HepG2 (cell line): Measurements from ENCODE around the gene KDELR3.

Experiments
- ATM ChIP-seq: fragments of 450-650 bp; IDR thresholded peaks from 2 replicates; pipeline ENCODE4 v1.7.1; 2017; ENCODE audit warnings: mild to moderate bottlenecking, borderline replicate concordance
- CEBPB ChIP-seq: IDR thresholded peaks from 2 replicates; pipeline ENCODE4 v1.6.1; 2011; ENCODE audit warnings: low read depth, low read length, improper control_type of control experiment, borderline replicate concordance
- CTCF ChIP-seq: sonication (generic); formaldehyde crosslinking; IDR thresholded peaks from 2 replicates; pipeline ENCODE4 v1.5.0; 2020; ENCODE audit warnings: mild to moderate bottlenecking, missing genetic modification reagents, moderate library complexity
- E2F5 ChIP-seq: sonication (generic); formaldehyde crosslinking; conservative IDR thresholded peaks from 2 replicates; pipeline ENCODE4 v1.4.0; 2020; ENCODE audit warnings: missing genetic modification reagents
- FOXA3 ChIP-seq: IDR thresholded peaks from 2 replicates; pipeline ENCODE4 v1.6.1; 2016; ENCODE audit warnings: missing genetic modification reagents, missing compliant biosample characterization
- GABPA ChIP-seq, 2 experiments: IDR thresholded peaks; 2 replicates each; pipeline ENCODE4 v1.6.1; 2011 to 2016; ENCODE audit warnings: low read depth in 2 of 2, low read length in 1 of 2, missing biosample characterization in 1 of 2, missing genetic modification characterization in 1 of 2
- NCOA1 ChIP-seq: sonication (generic); formaldehyde crosslinking; IDR thresholded peaks from 2 replicates; pipeline ENCODE4 v1.9.0; 2021; ENCODE audit warnings: missing genetic modification reagents
- PREB ChIP-seq: sonication (generic); formaldehyde crosslinking; IDR thresholded peaks from 2 replicates; pipeline ENCODE4 v1.4.0; 2020; ENCODE audit warnings: missing genetic modification reagents
- ZNF281 ChIP-seq: sonication (generic); formaldehyde crosslinking; IDR thresholded peaks from 2 replicates; pipeline ENCODE4 v1.4.0; 2020; ENCODE audit warnings: missing genetic modification reagents, borderline replicate concordance
- ZNF549 ChIP-seq: sonication (generic); formaldehyde crosslinking; IDR thresholded peaks from 2 replicates; pipeline ENCODE4 v1.5.0; 2020; ENCODE audit warnings: missing genetic modification reagents
- ZNF605 ChIP-seq: sonication (generic); formaldehyde crosslinking; IDR thresholded peaks from 2 replicates; pipeline ENCODE4 v1.8.0; 2022; ENCODE audit warnings: mild to moderate bottlenecking, missing genetic modification reagents

- TF ChIP-seq FOXA3 (CRISPR knock-in tag), result no peak
- TF ChIP-seq ZNF549 (CRISPR knock-in tag), result no peak
- TF ChIP-seq ZNF281 (CRISPR knock-in tag), result no peak
- no peak for TF ChIP-seq PREB (CRISPR knock-in tag)
- no peak for TF ChIP-seq ATM
- no peak for TF ChIP-seq NCOA1 (CRISPR knock-in tag)
- no peak for TF ChIP-seq CTCF (CRISPR knock-in tag)
- no peak for TF ChIP-seq CEBPB
- TF ChIP-seq E2F5, result no peak
- no peak for TF ChIP-seq GABPA (IDR thresholded peaks at IDR 0.05; ENCODE audit: low read depth, low read length)
- no peak for TF ChIP-seq GABPA (CRISPR knock-in tag; IDR thresholded peaks at IDR 0.05; ENCODE audit: low read depth)
- TF ChIP-seq ZNF605, result no peak
Observed at GRCh38 chr22:38460426-38460840, 7.5 kb upstream of the KDELR3 start.
